Bronchial epithelial cell (primary cell): ENCODE measurements around the gene ADGRB2. TPM values are rescaled to one million over a fixed set of nuclear protein-coding genes. Genes with fewer than 3 reads are reported as not detected.
A peak's percentile ranks its signal among the peaks of the same experiment; 100 is the strongest.

ENCODE experiments used
- DNase-seq: peaks from one replicate; pipeline ENCODE4 v3.0.0-alpha.2; 2010; ENCODE audit warnings: low read depth
- FAIRE-seq: peaks from 2 replicates; lab custom pipeline; 2011; peaks lifted over from hg19 to GRCh38; lab: Jason Lieb, UNC
- H3K27me3 ChIP-seq: 2 replicates; pipeline ENCODE4 v1.5.1; 2011; ENCODE audit warnings: low read length; ENCODE audit not compliant: control insufficient read depth, insufficient read depth
- H3K36me3 ChIP-seq: 2 replicates; pipeline ENCODE4 v1.5.1; 2011; ENCODE audit warnings: low read length; ENCODE audit not compliant: control insufficient read depth, insufficient read depth
- H3K4me3 ChIP-seq: 2 replicates; pipeline ENCODE4 v1.5.1; 2011; ENCODE audit warnings: mild to moderate bottlenecking, low read depth, low read length, control low read depth
- CTCF ChIP-seq: IDR thresholded peaks from 2 replicates; pipeline ENCODE4 v1.5.1; 2011; ENCODE audit warnings: mild to moderate bottlenecking, moderate library complexity, low read length, control low read depth, inconsistent platforms; ENCODE audit not compliant: insufficient read depth, severe bottlenecking
- total RNA-seq: library from RNA; depleted of rRNA; stranded (reverse); fragments of >200 nt; gene quantifications from 2 replicates; pipeline ENCODE4 v1.2.1, GENCODE V29; 2014

ADGRB2 gene
- total RNA-seq, 1 donor from 2014 or later = 0.53 TPM

GRCh38 chr1:31754397-31754796, 9.7 kb downstream of the ADGRB2 start:
- TF ChIP-seq CTCF = no peak
- H3K4me3 ChIP-seq = no peak overlapping the region
- H3K36me3 ChIP-seq = no peaks in the 10 kb centered on the region
- no peaks in the 10 kb centered on the region for H3K27me3 ChIP-seq
- no peak for DNase-seq
- FAIRE-seq = no peak

- no peaks in the 10 kb centered on the region for H3K27me3 ChIP-seq
- no peak for FAIRE-seq
- peak; percentile 47 for DNase-seq
- no peak for TF ChIP-seq CTCF
- no peaks in the 10 kb centered on the region for H3K36me3 ChIP-seq
- no peak overlapping the region for H3K4me3 ChIP-seq
Observed at GRCh38 chr1:31753707-31754349, 10.3 kb downstream of the ADGRB2 start.

- Histone ChIP-seq H3K36me3 (no peaks in the 10 kb centered on the region), H3K27me3 (no peaks in the 10 kb centered on the region), H3K4me3 (no peak overlapping the region)
- DNase-seq (no peak), FAIRE-seq (no peak)
- no peak for TF ChIP-seq CTCF
Observed at GRCh38 chr1:31752952-31753475, 11.1 kb downstream of the ADGRB2 start.

- DNase-seq = no peak
- H3K36me3 ChIP-seq = no peaks in the 10 kb centered on the region
- no peak for TF ChIP-seq CTCF
- FAIRE-seq = no peak
- no peak overlapping the region for H3K4me3 ChIP-seq
- no peaks in the 10 kb centered on the region for H3K27me3 ChIP-seq
Observed at GRCh38 chr1:31752258-31752657, 11.9 kb downstream of the ADGRB2 start.

- H3K4me3 ChIP-seq = no peak overlapping the region
- FAIRE-seq = no peak
- DNase-seq = no peak
- TF ChIP-seq CTCF = no peak
- H3K27me3 ChIP-seq = no peaks in the 10 kb centered on the region
- H3K36me3 ChIP-seq = no peaks in the 10 kb centered on the region
Observed at GRCh38 chr1:31751822-31752241, 12.3 kb downstream of the ADGRB2 start.

GRCh38 chr1:31750858-31751510, 13.2 kb downstream of the ADGRB2 start:
- H3K36me3 ChIP-seq = no peaks in the 10 kb centered on the region
- H3K27me3 ChIP-seq = no peaks in the 10 kb centered on the region
- no peak for TF ChIP-seq CTCF
- H3K4me3 ChIP-seq = no peak overlapping the region
- FAIRE-seq (no peak), DNase-seq (no peak)
